Measurements from ENCODE around the gene RNLS.

Gene RNLS

DNA sequence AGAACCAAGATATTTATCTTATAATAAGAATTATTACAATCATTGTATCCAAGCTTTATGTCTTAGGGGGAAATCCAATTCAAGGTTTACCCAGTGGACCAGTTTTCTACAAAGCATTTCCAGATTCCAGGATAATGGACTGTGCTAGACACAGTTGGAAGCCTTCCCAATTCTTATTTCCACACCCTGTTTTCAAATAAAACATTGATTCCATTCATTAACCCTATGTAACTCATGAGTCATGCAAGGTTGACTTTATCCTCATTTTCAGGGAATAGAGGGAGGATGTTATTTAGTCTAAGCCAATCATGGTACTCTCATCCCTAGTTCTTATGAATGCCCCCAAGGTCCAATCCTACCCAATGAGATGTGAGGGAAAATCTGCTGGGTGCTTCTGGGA is 145.7 kb downstream of the RNLS start:
- H3K9me3 ChIP-seq (ENCODE audit: severe bottlenecking): no peaks in the 10 kb centered on the region
- no peak for DNase-seq
- no peak overlapping the region for H3K4me3 ChIP-seq (ENCODE audit: low read depth, low read length)
- TF ChIP-seq, protein P1, sequence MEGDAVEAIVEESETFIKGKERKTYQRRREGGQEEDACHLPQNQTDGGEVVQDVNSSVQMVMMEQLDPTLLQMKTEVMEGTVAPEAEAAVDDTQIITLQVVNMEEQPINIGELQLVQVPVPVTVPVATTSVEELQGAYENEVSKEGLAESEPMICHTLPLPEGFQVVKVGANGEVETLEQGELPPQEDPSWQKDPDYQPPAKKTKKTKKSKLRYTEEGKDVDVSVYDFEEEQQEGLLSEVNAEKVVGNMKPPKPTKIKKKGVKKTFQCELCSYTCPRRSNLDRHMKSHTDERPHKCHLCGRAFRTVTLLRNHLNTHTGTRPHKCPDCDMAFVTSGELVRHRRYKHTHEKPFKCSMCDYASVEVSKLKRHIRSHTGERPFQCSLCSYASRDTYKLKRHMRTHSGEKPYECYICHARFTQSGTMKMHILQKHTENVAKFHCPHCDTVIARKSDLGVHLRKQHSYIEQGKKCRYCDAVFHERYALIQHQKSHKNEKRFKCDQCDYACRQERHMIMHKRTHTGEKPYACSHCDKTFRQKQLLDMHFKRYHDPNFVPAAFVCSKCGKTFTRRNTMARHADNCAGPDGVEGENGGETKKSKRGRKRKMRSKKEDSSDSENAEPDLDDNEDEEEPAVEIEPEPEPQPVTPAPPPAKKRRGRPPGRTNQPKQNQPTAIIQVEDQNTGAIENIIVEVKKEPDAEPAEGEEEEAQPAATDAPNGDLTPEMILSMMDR (IDR thresholded peaks at IDR 0.05; ENCODE audit: low read depth, low read length): no peak
- H3K36me3 ChIP-seq: no peaks in the 10 kb centered on the region
- no peak overlapping the region for H3K27ac ChIP-seq
- no peaks in the 10 kb centered on the region for H3K27me3 ChIP-seq (ENCODE audit: insufficient read depth, low read depth, severe bottlenecking)

DNA sequence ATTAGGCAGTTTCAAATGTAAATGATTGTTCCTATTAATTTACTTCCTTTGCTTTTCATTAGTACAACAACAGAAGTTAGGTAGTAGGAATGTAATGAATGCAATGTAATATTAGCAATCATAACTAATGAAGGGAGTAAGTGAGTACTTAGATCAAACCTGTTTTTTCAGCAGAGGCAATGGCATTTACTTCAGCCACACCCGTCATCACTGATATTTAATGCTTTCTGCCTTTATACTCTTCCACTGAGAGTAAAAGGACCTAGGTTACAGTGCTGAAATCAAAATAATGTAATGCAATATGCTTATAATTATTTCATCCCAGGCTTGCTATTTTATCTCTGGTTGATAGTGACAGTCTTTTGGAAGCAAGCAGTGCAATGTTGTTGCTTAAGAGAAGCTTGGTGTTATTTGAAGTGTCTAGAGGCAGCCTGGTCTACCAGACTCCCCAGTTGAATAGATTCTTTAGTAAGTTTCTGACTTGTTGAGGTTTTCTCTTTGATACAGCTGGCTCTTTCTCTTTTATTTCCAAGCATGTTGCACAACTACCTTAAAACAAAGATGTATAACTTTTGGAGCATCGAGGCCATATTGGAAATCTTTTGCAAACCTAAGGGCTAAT is 149.4 kb downstream of the RNLS start:
- Histone ChIP-seq H3K36me3 (no peaks in the 10 kb centered on the region), H3K4me3 (ENCODE audit: low read depth, low read length) (no peak overlapping the region), H3K27me3 (ENCODE audit: insufficient read depth, low read depth, severe bottlenecking) (no peaks in the 10 kb centered on the region), H3K27ac (no peak overlapping the region), H3K9me3 (ENCODE audit: severe bottlenecking) (no peaks in the 10 kb centered on the region)
- DNase-seq: no peak
- TF ChIP-seq, protein P1 (IDR thresholded peaks at IDR 0.05; ENCODE audit: low read depth, low read length): no peak

DNA sequence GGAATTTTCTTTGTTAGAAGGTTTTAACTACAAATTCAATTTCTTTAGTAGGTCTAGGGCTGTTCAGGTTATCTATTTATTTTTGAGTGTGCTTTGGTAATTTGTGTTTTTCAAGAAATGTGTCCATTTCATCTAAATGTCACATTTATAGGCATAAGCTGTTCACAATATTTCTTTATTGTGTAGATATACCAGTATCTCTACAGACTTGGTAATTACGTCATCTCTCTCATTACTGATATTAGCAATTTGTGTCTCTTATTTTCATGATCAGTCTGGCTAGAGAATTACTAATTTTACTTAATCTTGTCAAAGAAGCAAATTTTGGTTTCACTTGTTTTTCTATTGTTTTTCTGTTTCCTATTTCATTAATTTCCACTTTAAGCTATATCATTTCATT is 152.0 kb downstream of the RNLS start:
- Histone ChIP-seq H3K4me3 (ENCODE audit: low read depth, low read length) (no peak overlapping the region), H3K36me3 (no peaks in the 10 kb centered on the region), H3K27me3 (ENCODE audit: insufficient read depth, low read depth, severe bottlenecking) (no peaks in the 10 kb centered on the region), H3K27ac (no peak overlapping the region), H3K9me3 (ENCODE audit: severe bottlenecking) (no peaks in the 10 kb centered on the region)
- no peak for DNase-seq
- TF ChIP-seq, protein P1 (IDR thresholded peaks at IDR 0.05; ENCODE audit: low read depth, low read length): no peak

DNA sequence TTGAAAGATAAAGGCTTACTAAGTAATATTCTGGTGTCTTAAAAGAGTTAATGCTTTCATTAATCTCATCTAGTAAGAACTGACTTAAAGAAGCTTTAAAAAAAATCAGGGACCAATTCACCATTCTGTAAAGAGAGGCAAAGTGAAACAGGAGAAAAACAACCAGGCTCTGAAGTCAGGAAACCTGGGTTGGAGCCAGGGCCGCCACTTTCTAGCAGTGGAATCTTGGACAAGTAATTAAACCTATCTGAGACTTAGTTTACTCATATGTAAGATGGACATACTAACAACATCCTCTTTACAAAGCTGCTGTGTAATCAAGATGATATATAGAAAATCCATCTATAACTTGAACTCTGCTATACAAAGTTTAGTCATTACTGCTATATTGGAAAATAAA is 154.1 kb downstream of the RNLS start:
- H3K9me3 ChIP-seq (ENCODE audit: severe bottlenecking): no peaks in the 10 kb centered on the region
- peak overlapping the region; percentile 23 for H3K27ac ChIP-seq
- H3K4me3 ChIP-seq (ENCODE audit: low read depth, low read length): no peak overlapping the region
- no peak for DNase-seq
- no peaks in the 10 kb centered on the region for H3K27me3 ChIP-seq (ENCODE audit: insufficient read depth, low read depth, severe bottlenecking)
- no peaks in the 10 kb centered on the region for H3K36me3 ChIP-seq
- TF ChIP-seq, protein P1 (IDR thresholded peaks at IDR 0.05; ENCODE audit: low read depth, low read length): no peak

DNA sequence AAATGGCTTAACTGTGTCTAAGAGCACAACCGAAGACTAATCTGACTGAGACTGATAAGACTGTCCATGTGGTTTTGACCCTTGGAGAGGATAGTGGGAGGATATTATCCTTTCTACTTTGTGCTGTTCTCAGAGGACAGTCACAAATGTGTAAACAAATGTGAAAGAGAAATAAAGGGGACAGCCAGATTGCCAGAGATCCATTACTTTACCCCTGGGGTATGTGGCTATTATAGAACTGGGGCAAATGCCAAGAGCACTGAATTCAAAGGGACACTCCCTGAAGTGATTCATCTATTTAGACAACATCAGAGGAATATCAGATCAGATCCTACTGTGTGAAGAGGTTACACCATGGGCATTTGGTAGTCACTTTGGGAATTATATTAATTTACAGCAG is 154.7 kb downstream of the RNLS start:
- H3K27ac ChIP-seq: peak overlapping the region; percentile 23
- TF ChIP-seq, protein P1 (IDR thresholded peaks at IDR 0.05; ENCODE audit: low read depth, low read length): no peak
- H3K9me3 ChIP-seq (ENCODE audit: severe bottlenecking): no peaks in the 10 kb centered on the region
- no peak overlapping the region for H3K4me3 ChIP-seq (ENCODE audit: low read depth, low read length)
- no peaks in the 10 kb centered on the region for H3K36me3 ChIP-seq
- DNase-seq: peak; percentile 11
- no peaks in the 10 kb centered on the region for H3K27me3 ChIP-seq (ENCODE audit: insufficient read depth, low read depth, severe bottlenecking)

DNA sequence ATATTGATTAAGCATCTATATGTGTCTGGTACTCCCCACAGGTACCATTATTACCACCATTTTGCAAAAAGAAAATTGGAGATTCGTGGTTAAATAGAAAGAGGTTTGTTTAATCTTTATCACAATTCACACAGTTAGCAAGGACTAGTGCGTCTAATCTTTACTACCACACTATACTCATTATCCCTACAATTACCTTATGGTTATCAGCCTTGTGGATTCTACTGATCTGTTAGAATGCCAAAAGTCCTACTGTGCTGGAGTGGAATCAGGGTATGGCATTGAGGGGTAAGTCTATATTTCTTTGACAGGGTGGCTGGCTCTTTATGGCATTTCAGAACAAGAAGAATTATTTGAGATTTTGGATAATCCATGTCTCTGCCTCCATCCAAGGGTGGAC is 156.1 kb downstream of the RNLS start:
- Histone ChIP-seq H3K4me3 (ENCODE audit: low read depth, low read length) (no peak overlapping the region), H3K9me3 (ENCODE audit: severe bottlenecking) (no peaks in the 10 kb centered on the region), H3K27ac (no peak overlapping the region), H3K27me3 (ENCODE audit: insufficient read depth, low read depth, severe bottlenecking) (no peaks in the 10 kb centered on the region), H3K36me3 (no peaks in the 10 kb centered on the region)
- no peak for DNase-seq
- TF ChIP-seq, protein P1 (IDR thresholded peaks at IDR 0.05; ENCODE audit: low read depth, low read length): no peak

Data from WERI-Rb-1 (cell line).